ENCODE data around the gene MEIG1. TPM values are rescaled to one million over a fixed set of nuclear protein-coding genes. Genes with fewer than 3 reads are reported as not detected.

MEIG1 gene
- total RNA-seq, 2 donors from 2014 or later, result 1.7 TPM; not detected in 1

GRCh38 chr10:14947268-14947667 is 11.9 kb upstream of the MEIG1 start:
- Histone ChIP-seq H3K36me3 (no peaks in the 10 kb centered on the region), H3K9me3 (no peaks in the 10 kb centered on the region), H3K27me3 (replicated peaks; ENCODE audit: insufficient read depth) (no peaks in the 10 kb centered on the region), H3K4me3 (no peak overlapping the region), H3K4me1 (replicated peaks) (no peaks in the 10 kb centered on the region), H3K27ac (no peak overlapping the region)
- intact Hi-C loops (cut with DNase I), result no loop called here
- WGBS, result 100% methylated on average over 1 of the region's 1 CpG
- TF ChIP-seq POLR2AphosphoS5 (IDR thresholded peaks at IDR 0.05) (no peak), CTCF (IDR thresholded peaks at IDR 0.05) (no peak), POLR2A (IDR thresholded peaks at IDR 0.05) (no peak)
- no peak for DNase-seq (ENCODE audit: low spot score)

GRCh38 chr10:14949291-14949690 is 9.9 kb upstream of the MEIG1 start:
- no peaks in the 10 kb centered on the region for H3K9me3 ChIP-seq
- no peaks in the 10 kb centered on the region for H3K27me3 ChIP-seq (replicated peaks; ENCODE audit: insufficient read depth)
- intact Hi-C loops (cut with DNase I), result no loop called here
- no peak overlapping the region for H3K27ac ChIP-seq
- H3K4me3 ChIP-seq, result no peak overlapping the region
- DNase-seq (ENCODE audit: low spot score), result no peak
- WGBS, result 92% methylated on average over 5 of the region's 5 CpGs
- H3K4me1 ChIP-seq (replicated peaks), result no peaks in the 10 kb centered on the region
- TF ChIP-seq CTCF (IDR thresholded peaks at IDR 0.05), result no peak
- TF ChIP-seq POLR2A (IDR thresholded peaks at IDR 0.05), result no peak
- no peak for TF ChIP-seq POLR2AphosphoS5 (IDR thresholded peaks at IDR 0.05)
- no peaks in the 10 kb centered on the region for H3K36me3 ChIP-seq

GRCh38 chr10:14952851-14953423 is 6.3 kb upstream of the MEIG1 start:
- no peaks in the 10 kb centered on the region for H3K4me1 ChIP-seq (replicated peaks)
- H3K27ac ChIP-seq, result peak overlapping the region; percentile 80 to 85

GRCh38 chr10:14953424-14954000 is 5.7 kb upstream of the MEIG1 start:
- Histone ChIP-seq H3K4me3 (peak overlapping the region; percentile 69 to 72), H3K27me3 (replicated peaks; ENCODE audit: insufficient read depth) (no peaks in the 10 kb centered on the region), H3K27ac (peak overlapping the region; percentile 80 to 85), H3K36me3 (no peaks in the 10 kb centered on the region), H3K9me3 (no peaks in the 10 kb centered on the region), H3K4me1 (replicated peaks) (no peaks in the 10 kb centered on the region)
- intact Hi-C loops (cut with DNase I), result loop anchor here (5.0 kb wide), 1 partner anchor 214 kb away; the partner anchor contains the start of gene NMT2
- TF ChIP-seq POLR2A (IDR thresholded peaks at IDR 0.05), result no peak
- TF ChIP-seq CTCF (IDR thresholded peaks at IDR 0.05), result peak in 1 of 4 experiments; percentile 4
- DNase-seq (ENCODE audit: low spot score), result peak; percentile 11
- under 1% methylated on average over 32 of the region's 32 CpGs for WGBS

More at GRCh38 chr10:14952851-14953423, 6.3 kb upstream of the MEIG1 start:
- Histone ChIP-seq H3K9me3 (no peaks in the 10 kb centered on the region), H3K27me3 (replicated peaks; ENCODE audit: insufficient read depth) (no peaks in the 10 kb centered on the region), H3K4me3 (peak overlapping the region; percentile 69 to 72), H3K36me3 (no peaks in the 10 kb centered on the region)
- DNase-seq (ENCODE audit: low spot score), result no peak
- intact Hi-C loops (cut with DNase I), result loop anchor here (5.0 kb wide), 1 partner anchor 214 kb away; the partner anchor contains the start of gene NMT2
- 20% methylated on average over 10 of the region's 10 CpGs for WGBS
- TF ChIP-seq POLR2A (IDR thresholded peaks at IDR 0.05) (no peak), CTCF (IDR thresholded peaks at IDR 0.05) (no peak), POLR2AphosphoS5 (IDR thresholded peaks at IDR 0.05) (no peak)

All from prostate gland (tissue), 2 donors.